GM19463 (cell line): Measurements from ENCODE around the gene DEPDC5.

Experiments
- ATAC-seq: cut with Tn5 transposase; IDR thresholded peaks from one replicate; pipeline ENCODE4 v1.9.1; 2021; ENCODE audit warnings: mild to moderate bottlenecking, moderate library complexity; ENCODE audit not compliant: unreplicated experiment

The DEPDC5 gene

GRCh38 chr22:31846161-31847115 is 92.6 kb downstream of the DEPDC5 start:
- ATAC-seq: no peak

DNA sequence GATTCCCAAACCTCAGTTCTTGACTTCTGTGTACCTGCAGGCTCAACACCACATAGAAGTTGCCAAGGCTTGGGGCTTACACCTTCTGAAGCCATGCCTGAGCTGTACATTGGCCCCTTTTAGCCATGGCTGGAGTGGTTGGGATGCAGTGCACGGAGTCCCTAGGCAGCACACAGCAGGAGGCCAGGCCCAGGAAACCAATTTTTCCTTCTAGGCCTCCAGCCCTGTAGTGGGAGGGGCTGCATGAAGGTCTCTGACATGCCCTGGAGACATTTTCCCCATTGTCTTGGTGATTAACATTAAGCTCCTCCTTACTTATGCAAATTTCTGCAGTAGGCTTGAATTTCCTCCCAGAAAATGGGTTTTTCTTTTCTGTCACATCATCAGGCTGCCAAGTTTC is 94.6 kb downstream of the DEPDC5 start:
- no peak for ATAC-seq

DNA sequence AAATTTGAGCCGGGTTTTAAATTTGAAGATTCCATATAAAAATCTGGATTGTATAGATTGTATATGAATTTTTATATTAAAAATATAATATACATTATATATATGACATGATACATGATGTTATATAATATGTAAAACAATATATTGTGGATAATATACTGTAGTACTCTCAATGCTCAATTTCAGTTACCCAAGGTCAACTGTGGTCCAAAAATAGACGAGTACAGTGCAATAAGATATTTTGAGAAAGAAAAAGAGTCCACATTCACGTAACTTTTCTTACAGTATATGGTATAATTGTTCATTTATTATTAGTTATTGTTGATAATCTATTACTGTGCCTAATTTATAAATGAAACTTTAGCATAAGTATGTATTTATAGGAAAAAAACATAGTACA is 96.3 kb downstream of the DEPDC5 start:
- no peak for ATAC-seq

DNA sequence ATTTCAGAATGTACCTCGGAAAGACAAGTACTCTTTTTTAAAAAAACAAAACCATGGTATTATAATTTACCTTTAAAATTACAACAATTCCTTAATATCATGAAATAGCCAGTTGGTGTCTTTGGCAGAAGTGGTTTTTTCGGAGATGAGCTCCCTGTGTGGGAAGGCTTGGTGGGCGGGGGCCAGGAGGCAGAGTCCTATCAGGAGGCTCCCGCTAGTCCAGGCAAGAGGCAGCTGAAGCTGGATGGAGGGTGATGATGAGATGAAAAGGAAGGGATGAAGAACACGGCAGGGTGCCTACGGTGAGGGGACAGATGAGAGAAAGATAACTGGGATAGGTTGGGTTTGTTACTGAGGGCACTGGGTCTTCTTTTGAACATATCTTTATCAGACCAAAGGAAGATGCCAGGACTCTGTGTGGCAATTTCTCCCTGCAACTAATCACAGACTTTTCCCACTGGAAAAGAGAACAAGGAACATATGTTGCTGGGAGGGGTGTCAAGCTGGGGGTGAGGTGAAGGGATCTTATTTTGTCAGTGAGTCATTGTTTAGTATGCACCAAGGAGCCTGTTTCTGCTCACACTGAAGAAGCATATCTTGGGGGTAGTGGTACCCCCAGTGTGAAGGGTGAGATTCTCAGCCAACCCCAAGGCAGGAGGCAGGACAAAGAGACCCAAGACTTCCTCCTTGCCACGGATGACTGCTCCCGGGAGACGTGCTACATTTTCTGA is 99.0 kb downstream of the DEPDC5 start:
- no peak for ATAC-seq

- ATAC-seq: no peak
These were observed 100.1 kb downstream of the DEPDC5 start for GRCh38 chr22:31853736-31854495.

DNA sequence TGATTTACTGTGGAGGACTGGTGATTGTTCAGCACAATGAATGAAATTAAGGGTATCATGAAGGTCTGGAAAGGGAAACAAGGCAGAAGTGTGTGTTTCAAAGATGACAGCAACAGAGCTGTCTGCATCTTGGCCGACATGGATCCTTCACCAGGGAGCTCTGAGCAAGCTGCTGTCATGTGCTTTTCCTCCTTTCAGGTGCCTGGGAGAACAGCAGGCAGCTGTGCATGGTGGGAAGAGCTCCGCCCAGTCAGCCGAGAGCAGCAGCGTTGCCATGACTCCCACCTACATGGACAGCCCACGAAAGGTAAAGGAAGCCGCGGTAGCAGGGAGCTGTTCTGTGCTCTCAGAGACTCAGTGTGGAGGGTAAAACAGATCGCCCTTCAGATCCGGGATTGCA is 103.4 kb downstream of the DEPDC5 start:
- ATAC-seq: no peak

DNA sequence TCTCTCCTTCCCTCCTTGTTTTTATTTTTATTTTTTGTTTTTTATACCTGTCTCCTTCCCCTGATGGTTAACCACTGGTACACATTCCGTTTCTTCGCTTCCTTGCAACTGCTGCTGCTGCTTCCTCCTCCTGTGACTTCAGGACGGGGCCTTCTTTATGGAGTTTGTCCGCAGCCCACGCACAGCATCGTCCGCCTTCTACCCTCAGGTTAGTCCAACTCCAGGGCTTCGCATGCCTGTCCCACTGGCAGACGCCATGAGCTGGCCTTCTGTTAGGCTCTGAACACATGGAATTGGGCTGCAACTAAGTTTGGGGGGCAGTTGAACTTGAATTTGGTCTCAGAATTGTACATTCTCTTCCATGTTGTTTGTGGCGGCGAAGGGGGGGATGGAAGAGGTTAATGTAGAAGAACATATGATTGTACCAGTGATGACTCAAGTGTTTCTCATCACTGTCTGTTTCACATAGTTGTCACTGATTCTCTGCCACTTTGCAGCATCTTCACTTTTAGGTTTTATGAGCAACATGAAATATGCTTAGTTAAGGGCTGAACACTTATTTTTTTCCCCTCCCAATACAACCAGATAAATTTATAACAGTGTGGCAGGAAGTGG is 107.5 kb downstream of the DEPDC5 start:
- no peak for ATAC-seq

DNA sequence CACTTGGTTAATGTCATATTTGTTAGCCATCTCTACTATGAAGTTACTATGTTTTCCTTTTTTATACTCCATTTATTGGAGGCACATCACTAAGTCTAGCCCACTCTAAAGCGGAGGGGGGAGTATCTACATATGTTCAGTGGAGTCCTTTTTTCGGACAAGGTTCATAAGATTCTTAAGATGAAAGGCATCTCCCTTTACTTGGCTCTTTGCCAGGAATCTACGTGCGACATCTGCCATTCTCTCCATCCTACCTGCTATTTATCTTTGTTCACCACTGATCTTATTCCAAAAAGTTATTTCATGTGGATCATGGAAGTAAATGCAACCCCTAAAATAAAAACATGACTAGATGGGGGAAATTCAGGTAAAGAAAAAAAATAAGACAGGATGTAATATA is 113.1 kb downstream of the DEPDC5 start:
- no peak for ATAC-seq

GRCh38 chr22:31867386-31868153 is 113.8 kb downstream of the DEPDC5 start:
- no peak for ATAC-seq

GRCh38 chr22:31869739-31870138 is 115.9 kb downstream of the DEPDC5 start:
- ATAC-seq: no peak

DNA sequence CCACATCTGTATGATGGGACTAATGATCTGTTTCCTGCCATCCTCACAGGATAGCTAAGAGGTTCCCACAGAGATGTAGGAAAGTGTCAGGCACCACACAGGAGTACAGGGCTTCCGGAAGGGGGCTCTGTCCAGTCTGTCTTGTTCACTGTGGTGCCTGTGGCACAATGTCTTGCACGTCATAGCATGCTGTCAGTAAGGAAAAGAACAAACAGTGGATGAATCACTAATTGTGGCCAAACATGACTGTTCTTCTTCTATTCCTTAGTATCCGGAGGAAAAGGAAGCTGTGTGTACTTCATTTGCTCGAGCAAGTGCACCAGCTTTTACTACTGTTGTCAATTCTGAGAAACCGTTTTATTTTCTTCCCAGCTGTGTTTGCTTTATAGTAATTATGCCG is 117.1 kb downstream of the DEPDC5 start:
- ATAC-seq: no peak

DNA sequence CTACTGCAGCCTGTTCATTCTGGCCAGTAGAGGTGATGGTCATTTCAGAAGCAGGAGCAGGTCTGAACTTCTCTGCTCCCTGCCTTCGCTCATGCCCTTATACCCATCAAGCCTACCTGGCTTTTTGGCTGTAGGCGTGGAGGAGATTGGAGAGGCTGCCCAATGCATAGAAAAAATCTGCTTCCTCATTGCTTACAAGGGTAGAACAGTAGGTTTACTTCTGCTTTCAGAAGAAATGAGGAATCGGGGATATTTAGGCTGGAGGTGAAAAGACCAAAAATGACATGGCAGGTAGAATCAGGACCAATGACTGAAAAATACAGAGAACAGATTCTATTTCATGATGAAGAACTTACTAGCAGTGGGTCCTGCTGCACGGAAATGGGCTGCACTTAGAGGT is 117.7 kb downstream of the DEPDC5 start:
- ATAC-seq: no peak

DNA sequence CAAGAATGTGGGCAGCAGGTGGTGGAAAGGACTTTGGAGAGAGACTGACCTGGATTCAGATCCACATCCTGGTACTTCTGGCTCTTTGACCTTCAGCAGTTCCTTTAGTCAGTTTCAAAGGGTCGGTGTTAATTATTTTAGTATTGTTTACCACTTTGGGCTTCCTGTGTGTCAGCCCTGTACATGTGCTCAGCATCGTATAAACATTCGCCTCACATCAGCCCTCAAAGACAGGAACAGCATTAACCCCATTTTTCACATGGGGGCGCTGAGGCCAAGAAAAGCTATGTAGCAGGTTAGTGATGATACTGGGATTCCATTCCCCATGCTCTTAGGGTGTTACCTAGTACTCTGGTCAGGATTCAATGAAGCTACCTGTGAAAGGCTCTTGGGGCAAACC is 118.4 kb downstream of the DEPDC5 start:
- no peak for ATAC-seq

DNA sequence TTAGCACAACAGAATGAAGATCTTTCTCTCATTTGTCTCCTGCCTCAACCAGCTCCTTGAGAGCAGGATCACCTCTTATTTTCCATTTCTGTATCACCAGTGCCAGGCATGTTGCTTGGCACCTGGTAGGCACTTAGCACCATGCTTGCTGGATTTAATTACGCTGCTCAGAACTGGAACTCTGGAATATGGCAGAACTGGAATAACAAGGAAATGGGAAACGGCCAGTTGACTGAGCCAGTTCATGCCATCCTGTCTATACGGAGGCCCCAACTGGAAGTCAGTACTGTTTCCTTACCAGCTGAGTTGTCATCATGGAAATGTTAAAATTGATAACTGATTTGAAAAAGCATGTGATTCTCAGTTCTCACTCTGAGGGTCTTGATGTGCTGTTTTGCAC is 121.0 kb downstream of the DEPDC5 start:
- no peak for ATAC-seq

GRCh38 chr22:31876156-31876920 is 122.5 kb downstream of the DEPDC5 start:
- no peak for ATAC-seq

- no peak for ATAC-seq
These were observed 125.8 kb downstream of the DEPDC5 start for GRCh38 chr22:31879585-31879984.

DNA sequence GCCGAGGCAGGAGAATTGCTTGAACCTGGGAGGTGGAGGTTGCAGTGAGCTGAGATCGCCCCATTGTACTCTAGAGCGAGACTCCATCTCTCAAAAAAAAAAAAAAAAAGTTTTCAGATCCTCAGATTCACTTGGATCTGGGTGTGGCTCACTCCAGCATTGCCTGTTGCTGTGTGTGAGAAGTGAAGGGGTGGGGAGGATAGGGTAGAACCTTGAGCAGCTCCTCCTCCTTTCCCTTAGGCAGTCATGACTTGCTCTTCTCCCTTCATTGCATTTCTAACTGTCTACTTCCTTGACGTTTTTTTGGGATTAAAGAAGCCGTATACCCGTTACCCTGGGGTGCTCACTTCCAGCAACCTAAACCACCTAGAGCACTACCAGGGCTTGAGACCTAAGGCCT is 127.4 kb downstream of the DEPDC5 start:
- no peak for ATAC-seq

DNA sequence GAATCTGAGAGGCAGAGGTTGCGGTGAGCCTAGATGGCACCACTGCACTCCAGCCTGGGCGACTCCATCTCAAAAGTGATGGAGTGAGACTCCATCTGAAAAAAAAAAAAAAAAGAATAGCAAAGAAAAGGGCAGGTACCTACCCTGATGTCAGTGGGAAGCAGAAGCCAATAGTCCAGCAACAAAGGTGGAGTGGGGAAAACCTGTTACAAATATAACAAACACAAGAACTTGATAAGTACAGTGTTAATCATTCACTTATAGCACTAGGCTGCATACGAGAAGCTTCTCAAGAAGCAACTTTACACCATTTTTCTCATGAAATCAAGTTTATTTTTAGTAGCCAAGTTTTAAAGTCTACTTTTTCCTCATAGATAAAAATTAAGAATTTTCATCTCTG is 128.0 kb downstream of the DEPDC5 start:
- ATAC-seq: no peak

- no peak for ATAC-seq
These were observed 129.2 kb downstream of the DEPDC5 start for GRCh38 chr22:31882971-31883370.
